ENCODE measurements around the gene CYS1.
"Not testable (repeated sequence)": the region's sequence is repeated elsewhere in the genome, so short reads cannot be mapped to it uniquely, and the experiment has no call there.

CYS1 gene

GRCh38 chr2:10031886-10032745, 48.1 kb downstream of the CYS1 start:
- no peak for DNase-seq (ENCODE audit: low read depth, low spot score)

DNA sequence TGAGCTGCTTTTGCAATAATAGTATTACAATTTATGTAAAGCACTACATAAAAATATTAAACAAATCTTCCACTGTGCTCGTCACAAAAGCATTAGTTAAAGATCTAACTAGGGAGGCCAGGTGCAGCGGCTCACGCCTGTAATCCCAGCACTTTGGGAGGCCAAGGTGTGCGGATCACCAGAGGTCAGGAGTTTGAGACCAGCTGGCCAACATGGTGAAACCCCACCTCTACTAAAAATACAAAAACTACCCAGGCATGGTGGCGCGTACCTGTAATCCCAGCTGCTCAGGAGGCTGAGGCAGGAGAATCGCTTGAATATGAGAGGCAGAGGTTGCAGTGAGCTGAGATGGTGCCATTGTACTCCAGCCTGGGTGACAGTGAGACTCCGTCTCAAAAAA, 49.4 kb downstream of the CYS1 start:
- not testable (repeated sequence) for DNase-seq (ENCODE audit: low read depth, low spot score)

DNA sequence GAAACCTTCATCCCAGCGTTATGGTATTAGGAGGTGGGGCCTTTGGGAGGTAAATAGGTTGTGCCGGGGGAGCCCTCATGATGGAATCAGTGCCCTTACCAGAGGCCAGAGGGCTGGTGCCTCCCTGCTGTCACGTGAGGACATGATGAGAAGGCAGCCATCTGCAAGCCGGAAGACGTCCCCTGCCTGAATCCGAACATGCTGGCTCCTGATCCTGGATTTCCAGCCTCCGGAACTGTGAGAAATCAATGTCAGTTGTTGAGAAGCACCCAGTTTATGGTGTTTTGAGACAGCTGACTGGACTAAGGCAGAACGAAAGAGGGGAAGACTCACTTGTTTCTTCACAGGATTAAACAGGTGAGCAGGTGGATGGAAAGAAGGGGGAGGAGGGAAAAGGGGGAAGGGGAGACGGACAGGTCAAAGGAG, 49.9 kb downstream of the CYS1 start:
- DNase-seq (ENCODE audit: low read depth, low spot score), result no peak

- no peak for DNase-seq (ENCODE audit: low read depth, low spot score)
These were observed 50.4 kb downstream of the CYS1 start for GRCh38 chr2:10029875-10030223.

DNA sequence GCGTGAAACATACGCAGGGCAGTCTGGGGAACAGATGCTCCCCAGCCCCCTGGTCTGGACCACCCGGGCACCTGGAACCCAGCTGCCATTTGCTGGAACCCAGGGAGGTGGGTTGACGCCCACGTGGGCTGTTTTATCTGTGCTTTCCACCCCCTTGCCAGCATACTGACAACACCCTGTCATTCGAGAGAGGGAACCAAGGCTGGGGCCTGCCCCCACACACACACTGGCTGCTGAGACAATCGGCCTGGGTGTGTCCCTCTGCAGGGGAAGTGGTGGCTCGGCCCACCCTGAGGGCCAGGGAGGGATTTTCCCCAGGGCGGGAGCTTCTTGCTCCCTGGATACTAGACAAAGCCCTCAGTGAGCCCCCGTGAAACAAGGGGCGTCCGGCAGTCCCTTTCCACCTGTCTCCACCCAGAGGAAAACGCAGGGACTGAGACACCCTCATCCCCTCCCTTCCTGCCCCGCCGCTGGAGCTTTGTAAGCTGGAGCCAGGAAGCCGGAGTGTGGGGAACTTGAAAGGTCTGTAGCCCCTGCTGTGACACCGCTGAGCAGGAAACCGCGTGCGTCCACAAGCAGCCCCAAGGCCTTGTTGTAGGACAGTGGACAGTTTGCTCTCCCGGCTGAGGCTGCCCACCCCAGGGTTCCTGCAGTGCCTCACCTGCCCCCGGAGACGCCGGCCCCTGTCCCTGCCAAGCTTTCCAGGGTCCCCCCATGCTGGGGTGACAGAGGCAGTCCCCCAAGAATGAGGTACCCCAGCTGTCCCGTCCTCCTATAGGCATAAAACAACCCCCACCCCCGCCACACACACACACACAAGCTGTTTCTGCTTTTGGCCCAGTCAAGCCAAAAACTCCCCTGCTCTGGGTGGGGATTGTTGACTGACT, 51.0 kb downstream of the CYS1 start:
- DNase-seq (ENCODE audit: low read depth, low spot score), result no peak

- DNase-seq (ENCODE audit: low read depth, low spot score), result no peak
These were observed 51.7 kb downstream of the CYS1 start for GRCh38 chr2:10028407-10028987.

DNA sequence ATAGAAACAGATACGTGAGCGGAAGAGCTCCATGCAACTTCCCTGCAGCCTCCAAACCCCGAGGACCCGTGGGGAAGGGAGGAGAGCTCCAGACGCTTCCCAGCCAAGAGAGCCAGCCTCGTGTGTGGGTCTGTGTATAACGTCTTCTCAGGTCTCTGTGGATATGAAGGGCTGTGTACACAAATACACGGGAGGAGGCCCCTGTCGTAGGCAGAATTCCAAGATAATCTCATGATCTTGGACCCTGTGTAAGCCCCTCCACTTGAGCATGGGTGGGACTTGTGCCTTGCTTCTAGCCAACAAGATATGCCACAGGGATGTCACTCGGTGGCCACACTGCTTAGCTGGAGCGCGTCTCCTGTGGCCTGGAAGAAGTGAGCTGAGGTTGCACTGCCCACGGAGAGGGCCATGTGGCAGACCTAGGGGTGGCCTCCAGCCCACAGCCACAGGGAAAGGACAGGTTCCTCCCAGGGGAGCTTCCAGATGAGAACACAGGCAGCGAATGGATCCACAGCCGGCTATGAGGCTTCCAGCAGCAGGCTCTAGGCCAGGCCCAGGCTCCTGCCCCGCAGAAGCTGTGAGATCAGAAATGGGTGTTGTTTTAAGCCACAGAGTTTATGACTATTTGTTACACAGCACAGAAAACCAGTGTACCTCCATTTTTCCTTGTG, 52.4 kb downstream of the CYS1 start:
- no peak for DNase-seq (ENCODE audit: low read depth, low spot score)

DNA sequence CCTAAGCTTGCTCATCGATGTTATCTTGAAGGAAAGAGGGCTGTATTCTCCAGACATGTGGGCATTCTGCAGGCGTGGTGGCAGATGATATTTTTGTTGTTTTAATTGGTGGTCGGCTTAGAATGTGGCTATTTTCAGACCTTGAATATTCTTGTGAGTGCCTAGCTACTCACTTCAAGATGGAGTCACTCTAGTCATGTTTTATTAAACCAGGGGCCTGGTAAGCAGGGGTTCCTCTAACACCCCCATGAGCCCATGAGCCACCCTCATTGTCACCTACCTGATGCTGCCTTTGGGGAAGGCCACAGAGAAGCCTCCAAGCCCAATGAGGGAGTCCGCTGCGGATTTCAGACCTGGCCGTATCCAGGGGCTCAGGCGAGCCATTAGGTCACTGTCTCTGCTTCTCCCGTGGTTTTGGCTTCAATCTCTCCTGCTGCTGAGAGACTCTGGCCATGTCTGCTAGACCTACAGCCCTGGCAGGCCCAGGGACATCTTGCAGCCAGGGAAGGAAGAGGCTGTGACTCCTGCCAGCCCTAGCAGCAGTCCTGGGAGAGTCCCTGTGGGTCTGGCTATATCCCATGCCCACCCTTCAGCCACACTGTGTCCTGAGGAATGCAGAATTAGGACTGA, 53.2 kb downstream of the CYS1 start:
- no peak for DNase-seq (ENCODE audit: low read depth, low spot score)

GRCh38 chr2:10022966-10023662, 57.1 kb downstream of the CYS1 start:
- DNase-seq (ENCODE audit: low read depth, low spot score), result no peak

GRCh38 chr2:10022445-10022844, 57.8 kb downstream of the CYS1 start:
- DNase-seq (ENCODE audit: low read depth, low spot score), result no peak

GRCh38 chr2:10022041-10022421, 58.2 kb downstream of the CYS1 start:
- no peak for DNase-seq (ENCODE audit: low read depth, low spot score)

DNA sequence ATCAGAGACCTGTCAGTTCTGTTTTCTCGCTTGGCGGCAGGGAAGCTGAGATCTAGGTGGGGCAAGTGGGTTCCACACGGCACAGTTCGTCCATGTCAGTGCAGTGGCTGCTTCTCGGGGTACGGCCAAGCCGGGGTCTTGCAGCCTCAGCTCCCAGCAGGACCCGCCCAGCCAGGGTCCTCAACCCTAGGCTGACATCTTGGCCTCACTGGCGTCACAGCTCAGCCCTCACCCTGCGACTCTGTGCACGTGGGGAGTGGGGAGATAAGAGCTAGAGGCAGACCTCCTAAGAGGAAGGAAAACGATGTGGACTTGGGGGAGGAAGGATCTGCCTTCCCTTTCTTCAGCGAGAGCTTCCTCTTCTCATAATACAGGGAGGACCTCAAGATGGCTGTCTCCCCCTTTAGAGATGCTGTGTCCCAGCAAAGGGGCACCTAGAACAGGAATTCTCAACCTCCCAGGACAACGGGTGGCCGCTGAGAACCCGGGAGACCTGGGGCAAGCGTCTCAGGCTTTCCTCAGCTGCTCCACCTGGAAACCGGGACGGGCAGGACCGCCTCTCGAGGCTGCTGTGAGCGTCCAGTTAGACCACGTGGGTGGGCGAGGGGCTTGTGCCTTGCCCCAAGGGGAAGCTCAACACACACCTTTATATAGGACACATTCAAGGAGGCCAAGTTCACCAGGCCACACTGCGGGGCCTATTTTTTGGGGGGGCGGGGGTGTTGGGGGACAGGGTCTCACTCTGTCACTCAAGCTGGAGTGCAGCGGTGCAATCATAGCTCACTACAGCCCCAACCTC, 60.4 kb downstream of the CYS1 start:
- no peak for DNase-seq (ENCODE audit: low read depth, low spot score)

DNA sequence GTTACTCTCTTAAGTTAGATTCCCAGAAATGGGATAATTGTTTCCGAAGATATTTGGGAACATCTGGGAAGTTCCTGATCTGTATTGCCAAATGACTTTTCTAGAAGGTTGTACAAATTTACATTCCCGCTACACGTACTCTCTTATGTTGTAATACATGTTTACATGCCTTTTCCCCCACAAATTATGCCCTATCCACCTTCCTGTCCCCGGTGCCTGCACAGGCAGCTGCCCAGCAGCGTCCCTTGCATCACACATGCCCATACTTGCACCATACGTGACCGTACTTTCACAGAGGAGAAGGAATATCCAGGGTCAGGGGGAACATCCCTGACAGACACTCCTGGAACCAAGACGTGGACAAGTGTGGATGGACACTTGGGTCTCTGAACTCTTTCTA, 61.0 kb downstream of the CYS1 start:
- DNase-seq (ENCODE audit: low read depth, low spot score), result no peak

DNA sequence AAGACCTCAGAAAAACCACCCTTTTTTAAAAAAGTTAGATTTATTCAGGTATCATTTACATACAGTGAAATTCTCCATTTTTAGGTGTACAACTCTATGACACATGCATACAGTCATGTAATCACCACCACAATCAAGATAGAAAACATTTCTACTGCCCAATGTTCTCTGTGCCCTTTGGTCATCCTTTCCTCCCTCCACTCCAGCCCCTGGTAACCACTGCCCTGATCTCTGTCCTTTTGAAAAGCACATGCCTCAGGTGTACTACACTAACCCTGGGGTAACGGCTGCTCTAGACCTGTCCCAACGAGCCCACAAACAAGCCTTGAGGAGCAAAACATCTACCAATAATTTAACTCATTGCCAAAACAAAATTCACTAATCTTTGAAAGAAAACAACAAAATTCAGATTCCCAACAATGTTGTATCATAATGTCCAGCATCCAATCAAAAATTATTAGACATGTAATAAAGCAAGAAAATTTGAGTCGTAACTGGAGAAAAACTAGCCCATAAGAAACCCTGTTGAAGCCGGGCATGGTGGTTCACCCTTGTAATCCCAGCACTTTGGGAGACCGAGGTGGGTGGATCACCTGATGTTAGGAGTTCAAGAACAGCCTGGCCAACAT, 62.8 kb downstream of the CYS1 start:
- DNase-seq (ENCODE audit: low read depth, low spot score), result no peak

DNA sequence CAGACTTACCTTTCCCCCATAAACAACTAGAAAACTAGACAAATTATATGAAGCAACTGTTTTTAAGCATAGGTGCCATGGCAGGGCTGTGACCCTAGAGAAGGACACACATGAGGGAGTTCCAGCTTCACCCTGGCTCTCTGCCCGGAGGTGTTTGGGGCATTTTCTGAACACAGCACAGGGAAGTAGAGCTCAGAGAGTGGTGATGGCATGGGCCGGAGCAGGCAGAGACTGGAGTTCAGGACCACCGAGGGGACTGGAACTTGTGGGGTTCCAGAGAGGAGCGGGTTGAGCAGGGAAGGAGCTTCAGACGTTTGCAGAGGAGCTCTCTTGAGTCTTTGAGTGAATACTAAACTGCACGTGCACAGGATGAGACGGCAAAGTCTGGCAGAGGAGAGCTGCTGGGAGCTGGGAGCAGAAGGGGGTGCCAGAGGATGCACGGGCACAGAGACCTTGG, 63.4 kb downstream of the CYS1 start:
- no peak for DNase-seq (ENCODE audit: low read depth, low spot score)

GRCh38 chr2:10016001-10016801, 64.0 kb downstream of the CYS1 start:
- DNase-seq (ENCODE audit: low read depth, low spot score), result no peak

DNA sequence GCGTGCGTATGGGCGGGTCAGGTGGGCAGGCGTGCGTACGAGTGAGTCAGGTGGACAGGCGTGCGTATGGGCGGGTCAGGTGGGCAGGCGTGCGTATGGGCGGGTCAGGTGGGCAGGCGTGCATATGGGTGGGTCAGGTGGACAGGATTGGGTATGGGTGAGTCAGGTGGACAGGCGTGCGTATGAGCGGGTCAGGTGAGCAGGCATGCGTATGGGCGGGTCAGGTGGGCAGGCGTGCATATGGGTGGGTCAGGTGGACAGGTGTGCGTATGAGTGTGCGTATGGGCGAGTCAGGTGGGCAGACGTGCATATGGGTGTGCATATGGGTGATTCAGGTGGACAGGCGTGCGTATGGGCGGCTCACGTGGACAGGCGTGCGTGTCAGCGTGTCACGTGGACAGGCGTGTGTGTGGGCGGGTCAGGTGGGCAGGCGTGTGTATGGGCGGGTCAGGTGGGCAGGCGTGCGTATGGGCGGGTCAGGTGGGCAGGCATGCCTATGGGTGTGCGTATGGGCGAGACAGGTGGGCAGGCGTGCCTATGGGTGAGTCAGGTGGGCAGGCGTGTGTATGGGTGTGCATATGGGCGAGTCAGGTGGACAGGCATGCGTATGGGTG, 64.7 kb downstream of the CYS1 start:
- DNase-seq (ENCODE audit: low read depth, low spot score), result not testable (repeated sequence)

Measured in activated CD4-positive, CD25-positive, alpha-beta regulatory T cell treated with anti-CD3 and anti-CD28 coated beads, Interleukin-2, amount 50 U/mL, for 16 hours (primary cell).